DMS53 (cell line): ENCODE measurements around the gene CEACAM20.
"Not testable (repeated sequence)": the region's sequence is repeated elsewhere in the genome, so short reads cannot be mapped to it uniquely, and the experiment has no call there.

Source experiments
- DNase-seq: peaks from one replicate; lab custom pipeline; 2025; lab: John Stamatoyannopoulos, UW

CEACAM20 gene

DNA sequence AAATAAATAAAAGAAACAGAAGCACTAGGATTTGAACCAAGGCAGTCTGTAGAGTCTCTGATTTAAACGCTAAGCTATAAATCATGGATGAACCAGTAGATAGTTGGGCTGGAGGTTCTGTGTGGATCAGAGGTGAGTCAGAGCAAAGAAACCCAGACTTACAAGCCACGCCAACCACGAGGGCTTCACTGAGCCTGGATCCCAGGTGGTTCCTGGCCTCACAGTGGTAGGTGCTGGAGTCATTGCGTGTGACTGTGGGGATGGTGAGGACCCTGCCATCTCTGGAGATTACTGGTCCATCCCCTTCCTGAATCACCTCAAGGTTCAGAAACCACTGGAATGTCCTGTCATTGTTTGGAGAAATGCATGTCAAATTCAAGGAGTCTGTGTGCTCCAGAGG, 19.3 kb upstream of the CEACAM20 start:
- DNase-seq = no peak

GRCh38 chr19:44544031-44544430, 14.6 kb upstream of the CEACAM20 start:
- no peak for DNase-seq

GRCh38 chr19:44542671-44543070, 13.2 kb upstream of the CEACAM20 start:
- no peak for DNase-seq

GRCh38 chr19:44540736-44541135, 11.3 kb upstream of the CEACAM20 start:
- DNase-seq = no peak

DNA sequence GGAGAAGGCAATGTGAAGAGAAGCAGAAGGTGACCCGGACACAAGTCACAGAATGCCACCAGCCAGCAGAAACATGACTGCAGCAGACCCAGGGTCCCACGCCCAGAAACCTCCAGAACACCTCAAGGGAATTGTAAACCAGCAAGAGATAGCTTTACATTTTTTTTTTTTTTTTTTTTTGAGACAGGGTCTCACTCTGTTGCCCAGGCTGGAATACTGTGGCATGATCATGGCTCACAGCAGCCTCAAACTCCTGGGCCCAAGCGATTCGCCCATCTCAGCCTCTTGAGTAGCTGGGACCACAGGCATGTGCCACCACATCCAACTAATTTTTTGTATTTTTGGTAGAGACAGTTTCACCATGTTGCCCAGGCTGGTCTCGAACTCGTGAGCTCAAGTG, 10.5 kb upstream of the CEACAM20 start:
- DNase-seq = no peak

DNA sequence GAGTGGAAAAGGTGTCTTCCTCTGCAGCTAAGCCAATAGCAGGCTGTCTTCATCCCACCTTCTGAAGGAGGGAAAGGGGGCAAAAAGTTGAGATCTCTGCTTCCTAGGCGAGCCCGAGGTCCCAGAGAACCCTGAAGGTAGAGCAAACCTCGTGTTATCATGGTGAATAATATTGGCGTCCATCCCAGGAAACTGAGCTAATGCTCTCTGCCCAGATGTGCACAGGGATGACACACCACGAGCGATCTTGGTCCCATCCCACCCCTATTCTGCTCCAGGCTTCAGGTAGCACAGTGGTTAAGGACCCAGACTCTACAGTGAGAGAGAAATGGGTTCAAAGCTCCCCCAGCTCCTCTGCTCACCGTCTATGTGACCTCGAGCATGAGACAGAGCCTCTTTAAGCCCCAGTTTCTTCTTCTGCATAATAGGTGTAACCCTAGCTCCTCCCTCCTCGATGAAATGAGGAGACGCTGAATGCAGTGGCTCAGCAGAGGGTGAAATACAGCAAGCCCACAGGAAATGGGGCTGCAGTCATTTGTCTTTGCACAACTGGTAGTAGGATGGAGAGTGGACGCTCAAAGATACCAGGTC, 9.9 kb upstream of the CEACAM20 start:
- DNase-seq = no peak

- DNase-seq = not testable (repeated sequence)
These were observed 5.9 kb upstream of the CEACAM20 start for GRCh38 chr19:44535361-44535760.

GRCh38 chr19:44532819-44533218, 3.3 kb upstream of the CEACAM20 start:
- no peak for DNase-seq

- no peak for DNase-seq
These were observed 1.3 kb upstream of the CEACAM20 start for GRCh38 chr19:44530777-44531176.

GRCh38 chr19:44527554-44527953, 1.9 kb downstream of the CEACAM20 start:
- no peak for DNase-seq

- peak; percentile 8 for DNase-seq
These were observed 3.6 kb downstream of the CEACAM20 start for GRCh38 chr19:44525721-44526430.

GRCh38 chr19:44521370-44521769, 8.1 kb downstream of the CEACAM20 start:
- DNase-seq = no peak

GRCh38 chr19:44517146-44517545, 12.3 kb downstream of the CEACAM20 start:
- no peak for DNase-seq

GRCh38 chr19:44515907-44516306, 13.6 kb downstream of the CEACAM20 start:
- no peak for DNase-seq

DNA sequence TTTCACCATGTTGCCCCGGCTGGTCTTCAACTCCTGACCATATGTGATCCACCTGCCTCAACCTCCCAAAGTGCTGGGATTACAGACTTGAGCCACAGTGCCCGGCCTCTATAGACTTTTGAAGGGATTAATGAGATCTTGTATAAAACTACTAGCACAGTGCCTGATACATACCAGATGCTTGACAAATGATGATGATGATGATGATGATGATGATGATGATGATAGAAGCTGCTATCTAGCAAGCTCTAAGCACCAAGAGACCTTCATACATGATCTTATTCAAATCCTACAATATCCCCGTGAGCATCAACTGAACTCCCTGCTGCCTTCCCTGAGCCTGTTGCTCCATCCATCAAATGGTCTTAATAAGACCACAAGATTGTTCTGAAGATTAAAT, 14.4 kb downstream of the CEACAM20 start:
- DNase-seq = no peak

- peak; percentile 81 for DNase-seq
These were observed 16.9 kb downstream of the CEACAM20 start for GRCh38 chr19:44512326-44513298.

- DNase-seq = no peak
These were observed 20.0 kb downstream of the CEACAM20 start for GRCh38 chr19:44509478-44509877.

GRCh38 chr19:44499962-44500949, 29.2 kb downstream of the CEACAM20 start, which contains the start of gene ZNF180:
Gene ZNF180 (minus strand): TSS chr19:44500522. CDS start chr19:44497334, 3,188 bp downstream.
- peak; percentile 98 for DNase-seq

GRCh38 chr19:44499559-44499958, 29.9 kb downstream of the CEACAM20 start:
- DNase-seq = no peak

GRCh38 chr19:44498988-44499387, 30.5 kb downstream of the CEACAM20 start:
- DNase-seq = no peak

GRCh38 chr19:44496711-44497110, 32.8 kb downstream of the CEACAM20 start:
- DNase-seq = no peak
